T-cell (primary cell): ENCODE measurements around the gene SMIM41. TPM values are rescaled to one million over a fixed set of nuclear protein-coding genes. Genes with fewer than 3 reads are reported as not detected.

Experiments used
- ATAC-seq, 4 experiments: fragments of 200-7000 bp in 3 of 4; fragments of 150-1000 bp in 1 of 4; cut with Tn5 transposase; replicated peaks in 1 of 4; 1 replicate in 3 of 4; 2 replicates in 1 of 4; pipeline ENCODE4 v1.10.0; 2021; ENCODE audit warnings: moderate library complexity in 3 of 4, mild to moderate bottlenecking in 2 of 4, moderate number of reproducible peaks in 1 of 4
- CTCF ChIA-PET, 2 donors: fragments of 300-600 bp; sonication (Branson Sonifier 250); formaldehyde crosslinking; loops; one replicate each; lab custom pipeline; 2022; ENCODE audit warnings: antibody characterized with exemption in 2 of 2; lab: Charles Lee
- POLR2A ChIA-PET, 2 donors: fragments of 300-600 bp; sonication (Branson Sonifier 250); formaldehyde crosslinking; loops; one replicate each; lab custom pipeline; 2022; ENCODE audit warnings: antibody characterized with exemption in 2 of 2; lab: Charles Lee
- DNase-seq, 35 experiments: peaks; one replicate each; pipeline versions ENCODE4 v3.0.0 to v3.0.0-alpha.2; 2013 to 2023
- H3K27ac ChIP-seq: one replicate; pipeline ENCODE4 v1.5.1; 2013; ENCODE audit warnings: low read length
- H3K27me3 ChIP-seq, 2 experiments: replicated peaks in 1 of 2; 1 replicate in 1 of 2; 2 replicates in 1 of 2; pipeline versions ENCODE4 v1.6.1 to v1.7.0; 2013; ENCODE audit warnings: low read length in 1 of 2, mixed read lengths in 1 of 2; ENCODE audit not compliant: control insufficient read depth in 2 of 2, insufficient read depth in 2 of 2; ENCODE audit errors: extremely low read depth in 1 of 2
- H3K36me3 ChIP-seq, 2 donors: 1 replicate in 1 of 2; 2 replicates in 1 of 2; pipeline versions ENCODE4 v1.6.1 to v1.7.0; 2013; ENCODE audit warnings: low read length in 1 of 2; ENCODE audit not compliant: control insufficient read depth in 2 of 2, insufficient read depth in 1 of 2; ENCODE audit errors: extremely low read depth in 1 of 2
- H3K4me1 ChIP-seq, 2 experiments: 1 replicate in 1 of 2; 2 replicates in 1 of 2; pipeline versions ENCODE4 v1.6.1 to v1.7.0; 2013; ENCODE audit warnings: low read length in 2 of 2, mixed read lengths in 1 of 2; ENCODE audit not compliant: insufficient read depth in 2 of 2, control insufficient read depth in 1 of 2; ENCODE audit errors: extremely low read depth in 1 of 2
- H3K4me3 ChIP-seq, 2 donors: 1 replicate in 1 of 2; 2 replicates in 1 of 2; pipeline versions ENCODE4 v1.5.1 to v1.7.0; 2013; ENCODE audit warnings: mild to moderate bottlenecking in 2 of 2, low read length in 1 of 2, moderate library complexity in 1 of 2; ENCODE audit not compliant: control insufficient read depth in 1 of 2; ENCODE audit errors: extremely low read depth in 1 of 2
- H3K9me3 ChIP-seq: 2 replicates; pipeline ENCODE4 v1.7.0; 2013
- H3K27ac Mint-ChIP-seq, 2 donors: one replicate each; pipeline ENCODE4 v1.8.0; 2020 to 2021; ENCODE audit warnings: mild to moderate bottlenecking in 2 of 2, mixed read lengths in 2 of 2
- H3K27me3 Mint-ChIP-seq, 2 donors: one replicate each; pipeline ENCODE4 v1.8.0; 2021 to 2022; ENCODE audit warnings: mixed read lengths in 2 of 2
- H3K36me3 Mint-ChIP-seq: one replicate; pipeline ENCODE4 v1.8.0; 2021; ENCODE audit warnings: mixed read lengths
- H3K4me1 Mint-ChIP-seq, 3 donors: one replicate each; pipeline ENCODE4 v1.8.0; 2020 to 2022; ENCODE audit warnings: mixed read lengths in 3 of 3, mild to moderate bottlenecking in 1 of 3
- H3K4me3 Mint-ChIP-seq, 3 donors: one replicate each; pipeline ENCODE4 v1.8.0; 2020 to 2022; ENCODE audit warnings: mild to moderate bottlenecking in 3 of 3, mixed read lengths in 3 of 3, moderate library complexity in 3 of 3
- H3K9me3 Mint-ChIP-seq, 3 donors: one replicate each; pipeline ENCODE4 v1.8.0; 2020 to 2022; ENCODE audit warnings: mixed read lengths in 3 of 3
- WGBS: methylation state at CpG from one replicate; pipeline ENCODE4 v1.1.5; 2013; ENCODE audit warnings: missing lambda C conversion rate; ENCODE audit not compliant: insufficient coverage; 5-methylcytosine and 5-hydroxymethylcytosine counted together
- total RNA-seq, 35 experiments: library from RNA in 6 of 35; stranded (reverse) in 6 of 35; fragments of 120-200 nt in 1 of 35; gene quantifications; one replicate each; pipeline versions ENCODE4 v1.2.1 to v1.2.4 and lab custom pipeline; 2013 to 2026

SMIM41 gene
- total RNA-seq, 5 donors from 2014 or later (not counting 1 experiment from before 2014, with no cell fraction given): 0.41 TPM; not detected in 4

GRCh38 chr12:52056801-52057637, 22.5 kb upstream of the SMIM41 start:
- H3K9me3 ChIP-seq: no peaks in the 10 kb centered on the region
- POLR2A ChIA-PET: interaction anchor here in 1 of 2 donors (0.5 kb wide), 1 partner anchor 91 kb away, joined by 3 read pairs; no protein-coding TSS in a partner anchor
- CTCF ChIA-PET: interaction anchor here in 1 of 2 donors (1.6 kb wide), 1 partner anchor 24 kb away, joined by 4 read pairs; no protein-coding TSS in a partner anchor
- no peak overlapping the region for H3K4me3 ChIP-seq
- H3K4me1 ChIP-seq: peaks cover 3 to 12% of the 10 kb centered on the region in 2 experiments
- H3K9me3 Mint-ChIP-seq: no peaks in the 10 kb centered on the region
- no peak overlapping the region for H3K4me3 Mint-ChIP-seq
- no peak for DNase-seq
- no peak overlapping the region for H3K27ac Mint-ChIP-seq
- peaks cover 4% of the 10 kb centered on the region for H3K36me3 Mint-ChIP-seq
- peaks cover 6% of the 10 kb centered on the region in 2 donors for H3K36me3 ChIP-seq
- no peaks in the 10 kb centered on the region for H3K27me3 Mint-ChIP-seq
- no peaks in the 10 kb centered on the region for H3K27me3 ChIP-seq
- no peak overlapping the region for H3K27ac ChIP-seq
- no peak for ATAC-seq
- peaks cover 11 to 12% (median 12%) of the 10 kb centered on the region in 3 donors for H3K4me1 Mint-ChIP-seq
- 91% methylated on average over 23 of the region's 23 CpGs for WGBS

GRCh38 chr12:52057638-52058576, 21.6 kb upstream of the SMIM41 start:
- H3K36me3 Mint-ChIP-seq: peaks cover 4% of the 10 kb centered on the region
- no peaks in the 10 kb centered on the region for H3K9me3 ChIP-seq
- peaks cover 0 to 3% of the 10 kb centered on the region in 2 experiments for H3K4me1 ChIP-seq
- ChIA-PET POLR2A (no interaction called here), CTCF (interaction anchor here in 1 of 2 donors (1.6 kb wide), 1 partner anchor 25 kb away, joined by 4 read pairs; no protein-coding TSS in a partner anchor)
- H3K27me3 ChIP-seq: peaks cover 0 to 8% of the 10 kb centered on the region in 2 experiments
- DNase-seq (no peak), ATAC-seq (no peak)
- H3K27ac Mint-ChIP-seq: no peak overlapping the region
- H3K9me3 Mint-ChIP-seq: no peaks in the 10 kb centered on the region
- WGBS: 67% methylated on average over 8 of the region's 14 CpGs
- no peak overlapping the region for H3K4me3 Mint-ChIP-seq
- H3K4me1 Mint-ChIP-seq: peaks cover 2 to 3% (median 3%) of the 10 kb centered on the region in 3 donors
- H3K4me3 ChIP-seq: no peak overlapping the region
- peaks cover 6% of the 10 kb centered on the region in 2 donors for H3K36me3 ChIP-seq
- no peaks in the 10 kb centered on the region for H3K27me3 Mint-ChIP-seq
- no peak overlapping the region for H3K27ac ChIP-seq

DNA sequence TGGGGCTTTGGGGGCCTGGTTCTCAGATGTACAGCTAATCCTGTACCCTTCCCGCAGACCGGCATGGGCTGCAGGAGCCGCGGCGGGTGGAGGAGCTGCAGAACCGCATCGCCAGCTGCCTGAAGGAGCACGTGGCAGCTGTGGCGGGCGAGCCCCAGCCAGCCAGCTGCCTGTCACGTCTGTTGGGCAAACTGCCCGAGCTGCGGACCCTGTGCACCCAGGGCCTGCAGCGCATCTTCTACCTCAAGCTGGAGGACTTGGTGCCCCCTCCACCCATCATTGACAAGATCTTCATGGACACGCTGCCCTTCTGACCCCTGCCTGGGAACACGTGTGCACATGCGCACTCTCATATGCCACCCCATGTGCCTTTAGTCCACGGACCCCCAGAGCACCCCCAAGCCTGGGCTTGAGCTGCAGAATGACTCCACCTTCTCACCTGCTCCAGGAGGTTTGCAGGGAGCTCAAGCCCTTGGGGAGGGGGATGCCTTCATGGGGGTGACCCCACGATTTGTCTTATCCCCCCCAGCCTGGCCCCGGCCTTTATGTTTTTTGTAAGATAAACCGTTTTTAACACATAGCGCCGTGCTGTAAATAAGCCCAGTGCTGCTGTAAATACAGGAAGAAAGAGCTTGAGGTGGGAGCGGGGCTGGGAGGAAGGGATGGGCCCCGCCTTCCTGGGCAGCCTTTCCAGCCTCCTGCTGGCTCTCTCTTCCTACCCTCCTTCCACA, 20.7 kb upstream of the SMIM41 start:
- H3K9me3 ChIP-seq: no peaks in the 10 kb centered on the region
- ChIA-PET POLR2A (no interaction called here), CTCF (interaction anchor here (1.1 to 1.3 kb wide), 2 partner anchors 33 to 34 kb away, joined by 3 to 5 read pairs; no protein-coding TSS in a partner anchor)
- H3K4me1 ChIP-seq: no peaks in the 10 kb centered on the region
- no peak overlapping the region for H3K4me3 ChIP-seq
- Mint-ChIP-seq H3K27me3 (peaks cover 0 to 2% of the 10 kb centered on the region in 2 donors), H3K36me3 (peaks cover 4% of the 10 kb centered on the region), H3K9me3 (no peaks in the 10 kb centered on the region), H3K4me3 (no peak overlapping the region), H3K27ac (no peak overlapping the region), H3K4me1 (no peaks in the 10 kb centered on the region)
- WGBS: 92% methylated on average over 15 of the region's 25 CpGs
- ATAC-seq (no peak), DNase-seq (no peak)
- peaks cover 0 to 14% of the 10 kb centered on the region in 2 experiments for H3K27me3 ChIP-seq
- H3K36me3 ChIP-seq: peaks cover 6% of the 10 kb centered on the region in 2 donors
- H3K27ac ChIP-seq: no peak overlapping the region

DNA sequence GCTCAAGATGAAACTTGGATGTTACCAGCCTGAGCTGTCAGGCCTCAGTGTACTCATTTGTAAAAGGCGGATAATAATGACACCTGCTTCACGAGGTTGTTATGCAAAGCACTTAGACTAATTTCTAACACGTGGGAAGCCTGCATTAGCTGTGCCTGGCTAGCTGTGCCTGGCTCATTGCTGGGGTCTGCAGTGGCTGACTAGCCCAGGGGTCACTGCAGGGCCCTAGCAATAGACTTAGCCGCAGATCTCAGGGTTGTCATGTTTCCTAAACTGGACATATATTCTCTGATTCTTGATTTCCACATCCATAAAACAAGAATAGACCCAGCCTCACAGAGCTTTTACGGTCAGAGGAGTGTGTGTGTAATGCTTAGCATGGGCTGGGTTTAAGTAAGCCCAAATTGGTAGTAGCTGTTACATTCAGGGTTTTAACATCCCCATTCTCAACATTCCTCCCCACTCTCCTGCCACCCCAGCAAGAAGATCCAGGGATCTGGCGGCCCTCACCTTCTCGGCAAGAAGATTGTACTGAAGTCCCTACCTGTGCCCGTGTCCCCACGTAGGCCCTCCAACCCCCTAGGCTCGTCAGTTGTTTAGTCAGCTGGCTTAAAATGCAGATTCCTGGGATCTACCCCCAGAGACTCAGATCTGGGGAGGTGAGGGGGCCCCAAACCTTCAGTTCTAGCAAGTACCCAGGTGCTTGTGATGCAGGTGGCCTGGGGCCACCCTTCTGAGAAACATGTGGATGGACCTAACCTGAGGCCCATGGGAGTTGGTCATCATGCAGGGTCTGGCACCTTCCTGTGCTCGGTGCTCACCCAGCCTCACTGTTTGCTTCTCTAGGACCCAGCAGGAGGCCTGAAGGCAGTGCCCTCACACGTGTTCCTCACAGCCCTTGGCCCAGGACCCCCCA, 19.7 kb upstream of the SMIM41 start:
- 71% methylated on average over 6 of the region's 12 CpGs for WGBS
- no peak overlapping the region for H3K27ac Mint-ChIP-seq
- H3K4me3 Mint-ChIP-seq: no peak overlapping the region

DNA sequence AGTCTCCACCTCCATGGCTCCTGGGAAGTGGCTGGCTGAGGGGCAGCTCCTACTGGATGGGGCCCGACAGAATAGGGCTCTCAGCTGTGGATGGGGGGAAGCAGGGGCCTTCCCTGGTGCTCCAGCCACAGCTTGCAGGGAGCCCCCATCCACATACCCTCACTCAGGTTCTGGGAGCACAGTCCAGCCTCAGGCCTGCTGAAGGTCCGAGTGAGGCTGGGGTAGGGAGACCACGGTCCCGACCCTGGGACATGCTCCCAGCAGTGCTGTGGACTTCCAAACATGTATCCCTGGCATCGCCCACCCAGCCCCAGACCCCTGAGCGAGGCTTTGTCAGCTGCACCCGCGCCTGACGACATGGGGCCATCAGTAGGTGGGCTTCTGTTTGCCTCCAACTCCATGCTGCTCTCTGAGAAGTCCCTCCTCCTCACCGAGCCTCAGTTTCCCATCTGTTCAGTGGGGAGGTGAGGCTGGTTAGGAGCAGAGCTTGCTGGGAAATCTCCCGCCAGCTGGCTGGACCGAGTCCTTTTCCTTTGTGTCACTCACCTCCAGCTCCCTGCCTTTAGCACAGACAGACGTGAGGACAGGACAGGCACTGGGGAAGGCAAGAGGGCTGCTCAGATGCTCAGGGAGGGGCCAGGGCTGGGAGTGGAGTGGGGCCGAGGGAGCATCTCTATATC, 18.9 kb upstream of the SMIM41 start:
- no peak overlapping the region for H3K27ac ChIP-seq
- WGBS: 81% methylated on average over 6 of the region's 14 CpGs
- H3K27me3 ChIP-seq: peaks cover 0 to 21% of the 10 kb centered on the region in 2 experiments
- ChIA-PET POLR2A (interaction anchor here in 1 of 2 donors (0.5 kb wide), 1 partner anchor 96 kb away, joined by 3 read pairs; no protein-coding TSS in a partner anchor), CTCF (interaction anchor here (0.6 to 1.4 kb wide), 3 partner anchors 35 to 58 kb away, joined by 3 to 7 read pairs (median 3); no protein-coding TSS in a partner anchor)
- Mint-ChIP-seq H3K4me1 (no peaks in the 10 kb centered on the region), H3K9me3 (no peaks in the 10 kb centered on the region), H3K27ac (no peak overlapping the region), H3K36me3 (peaks cover 4% of the 10 kb centered on the region), H3K27me3 (peaks cover 0 to 9% of the 10 kb centered on the region in 2 donors), H3K4me3 (no peak overlapping the region)
- no peaks in the 10 kb centered on the region for H3K9me3 ChIP-seq
- no peak for ATAC-seq
- no peak overlapping the region for H3K4me3 ChIP-seq
- no peaks in the 10 kb centered on the region for H3K4me1 ChIP-seq
- no peak for DNase-seq
- H3K36me3 ChIP-seq: peaks cover 3 to 6% of the 10 kb centered on the region in 2 donors

More for the DNA sequence above, 19.7 kb upstream of the SMIM41 start:
- H3K4me3 ChIP-seq: no peak overlapping the region
- H3K9me3 ChIP-seq: no peaks in the 10 kb centered on the region
- H3K4me1 Mint-ChIP-seq: no peaks in the 10 kb centered on the region
- H3K36me3 ChIP-seq: peaks cover 6% of the 10 kb centered on the region in 2 donors
- ChIA-PET POLR2A (interaction anchor here in 1 of 2 donors (0.5 kb wide), 1 partner anchor 95 kb away, joined by 3 read pairs; no protein-coding TSS in a partner anchor), CTCF (interaction anchor here (1.1 to 1.4 kb wide), 3 partner anchors 34 to 35 kb away, joined by 3 to 7 read pairs (median 5); no protein-coding TSS in a partner anchor)
- no peak for DNase-seq
- H3K9me3 Mint-ChIP-seq: no peaks in the 10 kb centered on the region
- no peak for ATAC-seq
- H3K27ac ChIP-seq: no peak overlapping the region
- no peaks in the 10 kb centered on the region for H3K4me1 ChIP-seq
- H3K36me3 Mint-ChIP-seq: peaks cover 4% of the 10 kb centered on the region
- H3K27me3 ChIP-seq: peaks cover 0 to 21% of the 10 kb centered on the region in 2 experiments
- peaks cover 0 to 5% of the 10 kb centered on the region in 2 donors for H3K27me3 Mint-ChIP-seq
